Common myeloid progenitor, CD34-positive (primary cell): ENCODE results near the gene RASD2.

Experiments
- CTCF ChIA-PET: fragments of 350-600 bp; sonication (Branson Sonifier 250); formaldehyde crosslinking; loops from one replicate; lab custom pipeline; 2021; ENCODE audit warnings: antibody characterized with exemption; lab: Charles Lee
- POLR2A ChIA-PET: fragments of 350-600 bp; sonication (Branson Sonifier 250); formaldehyde crosslinking; loops from one replicate; lab custom pipeline; 2021; ENCODE audit warnings: antibody characterized with exemption; lab: Charles Lee
- DNase-seq, 3 donors: peaks; one replicate each; pipeline versions ENCODE4 v3.0.0 to v3.0.0-alpha.2; 2013
- H3K27ac ChIP-seq, 2 experiments: 1 replicate in 1 of 2; 2 replicates in 1 of 2; pipeline ENCODE4 v1.7.0; 2013; ENCODE audit warnings: inconsistent platforms in 2 of 2, low read length in 2 of 2, mild to moderate bottlenecking in 2 of 2, low read depth in 1 of 2, moderate library complexity in 1 of 2; ENCODE audit not compliant: severe bottlenecking in 2 of 2, insufficient read depth in 1 of 2, poor library complexity in 1 of 2
- H3K27me3 ChIP-seq, 5 experiments: replicated peaks in 2 of 5; 1 replicate in 3 of 5; 2 replicates in 2 of 5; pipeline versions ENCODE4 v1.6.1 to v1.7.0; 2013; ENCODE audit warnings: low read length in 4 of 5, mild to moderate bottlenecking in 2 of 5, moderate library complexity in 2 of 5, inconsistent platforms in 1 of 5; ENCODE audit not compliant: insufficient read depth in 5 of 5, control insufficient read depth in 4 of 5
- H3K36me3 ChIP-seq, 4 experiments: 1 replicate in 2 of 4; 2 replicates in 2 of 4; pipeline versions ENCODE4 v1.6.1 to v1.7.0; 2013; ENCODE audit warnings: low read length in 3 of 4, control low read depth in 1 of 4, mild to moderate bottlenecking in 1 of 4; ENCODE audit not compliant: control insufficient read depth in 4 of 4, insufficient read depth in 4 of 4
- H3K4me1 ChIP-seq, 4 experiments: 1 replicate in 3 of 4; 2 replicates in 1 of 4; pipeline versions ENCODE4 v1.6.1 to v1.7.1; 2013; ENCODE audit warnings: low read length in 3 of 4, mild to moderate bottlenecking in 3 of 4, control low read depth in 1 of 4, inconsistent platforms in 1 of 4, moderate library complexity in 1 of 4; ENCODE audit not compliant: control insufficient read depth in 4 of 4, insufficient read depth in 4 of 4; ENCODE audit errors: control extremely low read depth in 1 of 4
- H3K4me3 ChIP-seq, 7 experiments: 1 replicate in 4 of 7; 2 replicates in 3 of 7; pipeline versions ENCODE4 v1.5.1 to v1.7.0; 2013; ENCODE audit warnings: mild to moderate bottlenecking in 7 of 7, low read length in 6 of 7, moderate library complexity in 6 of 7, inconsistent platforms in 2 of 7, low read depth in 2 of 7, control low read depth in 1 of 7; ENCODE audit not compliant: insufficient read depth in 4 of 7, control insufficient read depth in 1 of 7; ENCODE audit errors: extremely low read depth in 1 of 7
- H3K9me3 ChIP-seq, 5 experiments: 1 replicate in 4 of 5; 2 replicates in 1 of 5; pipeline versions ENCODE4 v1.6.1 to v1.7.1; 2013; ENCODE audit warnings: low read length in 4 of 5, mild to moderate bottlenecking in 2 of 5, inconsistent platforms in 1 of 5, low read depth in 1 of 5, moderate library complexity in 1 of 5; ENCODE audit not compliant: control insufficient read depth in 4 of 5, insufficient read depth in 2 of 5; ENCODE audit errors: control extremely low read depth in 1 of 5
- WGBS: methylation state at CpG from one replicate; pipeline ENCODE4 v1.1.5; 2013; ENCODE audit not compliant: insufficient coverage; 5-methylcytosine and 5-hydroxymethylcytosine counted together

RASD2 gene

GRCh38 chr22:35582218-35582860 lies 41.7 kb downstream of the RASD2 start:
- ChIA-PET CTCF (interaction anchor here (0.8 to 6.7 kb wide), 16 partner anchors 10 to 340 kb away, joined by 3 to 65 read pairs (median 4); no protein-coding TSS in a partner anchor), POLR2A (no interaction called here)
- no peak overlapping the region for H3K4me3 ChIP-seq
- H3K27ac ChIP-seq, result no peak overlapping the region
- H3K27me3 ChIP-seq, result no peaks in the 10 kb centered on the region
- H3K9me3 ChIP-seq, result no peaks in the 10 kb centered on the region
- WGBS, result 98% methylated on average over 6 of the region's 11 CpGs
- no peak for DNase-seq
- no peaks in the 10 kb centered on the region for H3K36me3 ChIP-seq
- H3K4me1 ChIP-seq, result no peaks in the 10 kb centered on the region

GRCh38 chr22:35582861-35583670 lies 42.4 kb downstream of the RASD2 start:
- DNase-seq, result peak; percentile 58 to 67 (median 65)
- Histone ChIP-seq H3K36me3 (no peaks in the 10 kb centered on the region), H3K27me3 (no peaks in the 10 kb centered on the region), H3K27ac (no peak overlapping the region), H3K4me3 (no peak overlapping the region), H3K9me3 (no peaks in the 10 kb centered on the region), H3K4me1 (no peaks in the 10 kb centered on the region)
- POLR2A ChIA-PET, result no interaction called here
- CTCF ChIA-PET, result interaction anchor here (0.6 to 6.7 kb wide), 22 partner anchors 9 to 497 kb away, joined by 3 to 65 read pairs (median 4); no protein-coding TSS in a partner anchor
- 29% methylated on average over 10 of the region's 13 CpGs for WGBS

GRCh38 chr22:35586771-35587170 lies 46.1 kb downstream of the RASD2 start:
- DNase-seq, result no peak
- H3K4me1 ChIP-seq, result peaks cover 0 to 11% (median 2%) of the 10 kb centered on the region in 4 experiments
- ChIA-PET CTCF (no interaction called here), POLR2A (no interaction called here)
- H3K27ac ChIP-seq, result no peak overlapping the region
- H3K36me3 ChIP-seq, result no peaks in the 10 kb centered on the region
- no peaks in the 10 kb centered on the region for H3K9me3 ChIP-seq
- H3K4me3 ChIP-seq, result no peak overlapping the region
- peaks cover 0 to 2% (median 0%) of the 10 kb centered on the region in 5 experiments for H3K27me3 ChIP-seq

- Histone ChIP-seq H3K36me3 (no peaks in the 10 kb centered on the region), H3K9me3 (no peaks in the 10 kb centered on the region), H3K27ac (no peak overlapping the region), H3K4me1 (peaks cover 0 to 11% (median 2%) of the 10 kb centered on the region in 4 experiments), H3K27me3 (peaks cover 0 to 2% (median 0%) of the 10 kb centered on the region in 5 experiments), H3K4me3 (no peak overlapping the region)
- CTCF ChIA-PET, result no interaction called here
- 94% methylated on average over 6 of the region's 6 CpGs for WGBS
- no peak for DNase-seq
- POLR2A ChIA-PET, result no interaction called here
These were observed 46.8 kb downstream of the RASD2 start for GRCh38 chr22:35587447-35587870.

DNA sequence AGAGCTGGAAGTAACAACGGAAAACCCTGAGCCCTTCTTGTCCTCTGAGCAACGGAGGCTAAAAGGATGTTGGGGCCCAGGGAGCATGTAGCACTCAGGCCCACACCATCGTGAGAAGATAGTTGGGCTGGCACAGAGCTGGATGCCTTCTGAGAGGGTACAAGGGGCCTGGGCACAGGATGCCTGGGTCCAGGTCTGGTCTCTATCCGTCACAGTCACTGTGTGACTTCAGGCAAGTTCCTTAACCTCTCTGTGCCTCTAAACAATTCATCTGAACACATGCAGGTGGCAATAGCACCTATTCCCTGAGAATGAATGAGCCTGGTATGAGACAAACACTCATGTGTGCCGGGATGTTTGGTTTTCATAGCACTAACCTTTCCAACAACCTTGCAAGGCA lies 47.3 kb downstream of the RASD2 start:
- no peak overlapping the region for H3K27ac ChIP-seq
- H3K4me3 ChIP-seq, result no peak overlapping the region
- H3K9me3 ChIP-seq, result no peaks in the 10 kb centered on the region
- DNase-seq, result no peak
- 93% methylated on average over 5 of the region's 5 CpGs for WGBS
- peaks cover 0 to 11% (median 2%) of the 10 kb centered on the region in 4 experiments for H3K4me1 ChIP-seq
- POLR2A ChIA-PET, result no interaction called here
- H3K36me3 ChIP-seq, result no peaks in the 10 kb centered on the region
- H3K27me3 ChIP-seq, result peaks cover 0 to 2% (median 0%) of the 10 kb centered on the region in 5 experiments
- CTCF ChIA-PET, result no interaction called here

GRCh38 chr22:35589071-35589755 lies 48.6 kb downstream of the RASD2 start:
- Histone ChIP-seq H3K4me1 (peaks cover 0 to 11% (median 2%) of the 10 kb centered on the region in 4 experiments), H3K4me3 (no peak overlapping the region), H3K36me3 (no peaks in the 10 kb centered on the region), H3K9me3 (no peaks in the 10 kb centered on the region), H3K27me3 (peaks cover 0 to 2% (median 0%) of the 10 kb centered on the region in 5 experiments), H3K27ac (no peak overlapping the region)
- 92% methylated on average over 10 of the region's 11 CpGs for WGBS
- POLR2A ChIA-PET, result no interaction called here
- CTCF ChIA-PET, result no interaction called here
- no peak for DNase-seq
